NCI-H2196 (cell line): ENCODE data around the gene G2E3.
"Not testable (repeated sequence)": the region's sequence is repeated elsewhere in the genome, so short reads cannot be mapped to it uniquely, and the experiment has no call there.

Source experiments
- DNase-seq: peaks from one replicate; lab custom pipeline; 2025; ENCODE audit not compliant: unreplicated experiment; lab: John Stamatoyannopoulos, UW

G2E3 gene

GRCh38 chr14:30560581-30560980 is 1.6 kb downstream of the G2E3 start:
- DNase-seq = no peak

GRCh38 chr14:30564235-30564867 is 5.4 kb downstream of the G2E3 start:
- no peak for DNase-seq

DNA sequence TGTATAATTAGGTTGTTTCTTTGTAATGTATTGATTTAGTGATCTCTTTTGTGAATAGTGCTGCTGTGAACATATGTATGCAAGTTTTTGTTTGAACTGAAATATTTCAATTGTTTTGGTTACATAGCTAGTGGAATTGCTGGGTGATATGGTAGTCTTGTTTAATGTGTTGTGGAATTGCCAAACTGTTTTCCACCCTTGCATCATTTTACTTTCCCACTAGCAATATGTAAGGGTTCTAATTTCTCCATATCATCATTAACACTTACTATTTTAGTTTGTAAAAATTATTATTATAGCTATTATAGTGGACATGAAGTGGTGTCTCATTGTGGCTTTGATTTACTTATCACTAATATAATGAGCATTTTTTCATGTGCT is 5.9 kb downstream of the G2E3 start:
- DNase-seq = no peak

DNA sequence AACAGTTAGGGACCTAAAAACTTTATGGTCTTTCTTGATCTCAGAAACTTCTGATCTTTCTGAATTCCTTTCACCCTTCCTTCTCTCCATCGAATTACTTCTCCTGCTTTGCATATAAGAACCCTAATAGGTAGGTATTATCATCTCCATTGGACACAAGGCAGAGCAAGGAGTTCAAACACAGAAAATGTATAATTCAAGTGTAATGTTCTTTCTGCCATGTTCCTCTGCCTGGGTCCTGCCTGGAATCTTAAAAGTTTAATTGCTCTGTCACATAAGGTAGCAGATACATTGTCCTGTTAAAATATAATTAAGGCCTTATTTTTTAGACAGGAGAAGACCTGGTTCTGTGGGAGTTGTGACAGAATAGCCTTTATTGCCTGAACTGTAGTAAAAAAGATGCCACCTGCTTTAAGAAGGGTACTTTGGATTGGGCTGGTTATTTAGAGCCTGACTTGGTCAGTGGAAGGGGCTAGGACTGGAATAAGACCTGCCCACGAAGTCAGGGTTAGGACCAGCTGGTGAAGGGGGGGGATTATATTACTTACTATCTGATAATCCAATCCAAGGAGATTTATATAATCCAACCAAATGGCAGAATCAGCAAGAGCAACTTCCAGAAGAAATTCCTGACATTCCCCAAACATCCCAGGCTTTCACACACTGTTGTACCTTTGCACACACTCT is 10.4 kb downstream of the G2E3 start:
- no peak for DNase-seq

DNA sequence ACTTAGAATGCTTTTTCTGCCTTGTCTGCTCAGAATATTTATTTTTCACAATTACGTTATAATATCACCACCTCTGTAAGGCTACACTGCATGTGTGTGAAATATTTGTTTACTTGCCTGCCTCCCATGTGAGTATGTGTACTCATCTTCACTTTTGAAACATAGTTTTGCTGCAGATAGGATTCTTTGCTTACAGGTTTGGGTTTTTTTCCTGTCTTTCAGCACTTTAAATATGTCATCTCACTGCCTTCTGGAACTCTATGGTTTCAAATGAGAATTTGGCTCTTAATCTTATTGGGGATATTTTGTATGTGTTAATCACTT is 10.9 kb downstream of the G2E3 start:
- no peak for DNase-seq

DNA sequence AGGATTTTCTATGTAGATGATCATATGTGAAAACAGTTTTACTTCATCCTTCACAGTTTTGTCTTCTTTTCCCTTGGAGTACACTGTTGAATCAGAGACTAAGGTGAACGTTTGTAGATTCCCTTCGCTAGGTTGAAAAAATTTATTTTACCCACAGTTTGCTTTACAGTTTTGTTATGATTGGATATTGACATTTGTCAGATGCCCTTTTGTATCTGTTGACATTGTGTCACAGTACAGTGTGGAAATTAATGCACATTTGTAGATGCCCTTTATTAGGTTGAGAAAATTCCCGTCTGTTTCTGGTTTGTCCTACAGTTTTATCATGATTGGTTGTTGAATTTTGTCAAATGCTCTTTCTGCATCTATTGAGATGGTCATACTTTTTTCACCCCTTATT is 13.3 kb downstream of the G2E3 start:
- DNase-seq = no peak

- no peak for DNase-seq
Measured at GRCh38 chr14:30572771-30573170, 13.8 kb downstream of the G2E3 start.

DNA sequence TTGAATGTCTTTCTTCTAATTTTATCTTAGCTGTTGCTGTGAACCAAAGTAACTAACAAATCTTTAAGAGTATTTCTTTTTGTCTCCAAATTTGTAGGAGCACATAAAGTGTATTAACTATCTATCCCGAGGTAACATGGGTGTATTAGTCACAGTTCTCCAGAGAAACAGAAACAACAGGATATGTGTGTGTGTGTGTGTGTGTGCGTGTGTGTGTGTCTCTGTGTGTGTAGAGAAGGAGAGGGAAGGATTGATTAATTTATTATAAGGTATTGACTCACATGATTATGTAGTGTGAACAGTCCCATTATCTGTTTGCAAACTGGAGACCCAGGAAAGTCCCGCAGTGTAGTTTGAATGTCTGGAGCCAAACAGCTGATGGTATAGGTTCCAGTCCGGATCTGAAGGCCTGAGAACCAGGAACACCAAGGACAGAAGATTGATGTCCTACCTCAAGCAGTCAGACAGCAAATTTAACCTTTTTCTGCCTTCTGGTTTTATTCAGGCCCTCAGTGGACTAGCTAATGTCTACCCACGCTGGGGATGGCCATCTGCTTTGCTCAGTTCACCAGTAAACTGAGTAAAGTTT is 14.4 kb downstream of the G2E3 start:
- DNase-seq = no peak

- DNase-seq = no peak
Measured at GRCh38 chr14:30573966-30574365, 15.0 kb downstream of the G2E3 start.

- not testable (repeated sequence) for DNase-seq
Measured at GRCh38 chr14:30574777-30575176, 15.8 kb downstream of the G2E3 start.

DNA sequence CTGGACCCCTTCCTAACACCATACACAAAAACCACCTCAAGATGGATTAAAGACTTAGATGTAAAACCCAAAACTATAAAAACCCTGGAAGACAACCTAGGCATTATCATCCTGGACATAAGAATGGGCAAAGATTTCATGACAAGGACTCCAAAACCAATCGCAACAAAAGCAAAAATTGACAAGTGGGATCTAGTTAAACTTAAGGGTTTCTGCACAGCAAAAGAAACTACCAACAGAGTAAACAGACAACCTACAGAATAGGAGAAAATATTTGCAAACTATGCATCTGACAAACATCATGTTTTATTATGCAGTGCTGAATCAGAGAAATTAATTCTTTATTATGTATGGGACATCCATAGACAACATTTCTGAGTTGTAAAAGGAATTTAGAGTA is 17.4 kb downstream of the G2E3 start:
- not testable (repeated sequence) for DNase-seq

DNA sequence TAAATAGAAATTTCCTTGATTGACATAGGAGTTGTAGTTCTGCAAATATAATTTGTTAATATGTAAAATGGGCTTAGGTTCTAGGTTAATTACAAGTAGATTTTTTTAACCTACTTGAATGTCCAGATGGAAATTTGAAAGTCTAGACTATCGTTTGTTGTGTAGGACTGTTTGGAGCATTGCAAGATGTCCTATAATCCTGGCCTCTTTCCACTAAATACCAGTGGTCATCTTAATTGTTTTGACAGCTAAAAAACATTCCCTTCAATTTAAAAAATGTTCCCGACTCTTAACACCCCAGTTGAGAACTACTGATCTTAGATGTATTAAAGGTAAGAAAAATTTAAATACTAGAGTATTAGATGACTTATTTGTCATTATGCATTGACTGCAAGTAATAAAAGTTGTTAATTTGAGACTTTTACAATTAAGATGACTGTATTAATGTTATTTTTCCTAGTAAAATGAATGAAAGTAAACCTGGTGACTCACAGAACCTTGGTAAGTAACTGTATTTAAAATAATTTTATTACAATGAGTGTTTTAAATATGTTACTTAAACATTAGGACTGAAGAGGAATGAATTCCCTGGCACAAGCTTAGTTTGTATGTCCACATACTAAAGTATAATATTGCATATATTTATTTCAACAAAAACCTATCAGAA is 21.8 kb downstream of the G2E3 start:
- DNase-seq = no peak

DNA sequence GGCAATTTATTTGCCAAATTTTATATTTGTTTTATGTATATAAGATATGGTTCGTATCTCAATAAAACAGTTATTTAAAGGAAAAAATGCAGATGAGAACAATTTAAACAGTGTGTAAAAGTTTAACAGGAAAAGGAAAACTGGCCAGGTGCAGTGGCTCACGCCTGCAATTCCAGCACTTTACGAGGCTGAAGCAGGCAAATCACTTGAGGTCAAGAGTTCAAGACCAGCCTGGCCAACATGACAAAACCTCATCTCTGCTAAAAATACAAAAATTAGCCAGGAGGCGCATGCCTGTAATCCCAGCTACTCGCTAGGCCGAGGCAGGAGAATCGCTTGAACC is 22.3 kb downstream of the G2E3 start:
- DNase-seq = no peak

- DNase-seq = no peak
Measured at GRCh38 chr14:30582376-30582775, 23.4 kb downstream of the G2E3 start.

GRCh38 chr14:30584058-30584630 is 25.2 kb downstream of the G2E3 start:
- no peak for DNase-seq

- DNase-seq = no peak
Measured at GRCh38 chr14:30585204-30585603, 26.2 kb downstream of the G2E3 start.

DNA sequence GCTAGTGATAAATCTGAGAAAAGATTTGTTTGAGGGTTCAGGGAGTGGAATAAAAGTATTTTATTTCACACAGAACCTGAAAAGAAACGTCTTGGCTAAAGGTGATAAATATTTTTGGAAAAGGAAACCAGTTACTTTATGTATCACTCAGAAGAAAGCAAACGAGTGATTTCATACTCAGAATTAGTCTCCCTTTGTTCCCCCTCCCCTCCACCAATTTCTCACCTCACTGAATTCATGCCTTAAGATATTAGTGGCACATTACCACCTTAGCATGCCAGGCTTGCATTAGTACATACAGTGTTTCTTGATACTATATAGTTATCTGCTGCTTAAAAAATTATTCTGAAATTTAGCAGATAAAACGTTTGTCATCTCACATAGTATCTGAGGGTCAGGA is 28.2 kb downstream of the G2E3 start:
- DNase-seq = no peak

GRCh38 chr14:30588873-30589272 is 29.9 kb downstream of the G2E3 start:
- DNase-seq = no peak

- no peak for DNase-seq
Measured at GRCh38 chr14:30596935-30597334, 38.0 kb downstream of the G2E3 start.

DNA sequence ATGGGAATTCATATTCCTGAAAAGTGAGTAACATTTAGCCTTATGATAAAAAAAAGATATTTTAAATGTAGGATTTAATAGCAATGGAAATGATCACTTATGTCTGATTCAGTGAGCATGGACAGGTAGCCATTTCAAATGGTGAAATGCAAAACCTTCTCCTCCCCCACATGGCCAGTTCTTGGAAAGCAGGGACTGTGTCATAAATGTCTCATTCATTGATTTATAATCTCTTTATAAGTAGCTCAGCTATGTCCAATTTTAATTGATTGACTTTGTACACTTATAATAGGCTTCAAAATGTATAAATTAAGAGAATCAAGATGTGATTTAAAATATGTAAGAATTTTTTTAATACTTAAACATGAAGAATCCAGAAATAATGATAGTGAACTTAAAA is 38.5 kb downstream of the G2E3 start:
- no peak for DNase-seq

- no peak for DNase-seq
Measured at GRCh38 chr14:30600922-30601918, 42.3 kb downstream of the G2E3 start.
